ENCODE data around the gene CSNK2B.

GRCh38 chr6:31624070-31624469 is 41.8 kb upstream of the CSNK2B start:
- no peak for TF ChIP-seq SP1 (IDR thresholded peaks at IDR 0.05)
- no peak for TF ChIP-seq BHLHE40 (IDR thresholded peaks at IDR 0.05; ENCODE audit: borderline replicate concordance)
- no peak for TF ChIP-seq FOXA1 (IDR thresholded peaks at IDR 0.05)
- TF ChIP-seq SUZ12 (IDR thresholded peaks at IDR 0.05) = no peak
- TF ChIP-seq LEF1 (IDR thresholded peaks at IDR 0.05; ENCODE audit: borderline replicate concordance) = no peak
- TF ChIP-seq ARNT (IDR thresholded peaks at IDR 0.05) = no peak
- no peak for TF ChIP-seq FOXM1 (IDR thresholded peaks at IDR 0.05; ENCODE audit: borderline replicate concordance)
- TF ChIP-seq L3MBTL2 (conservative IDR thresholded peaks at IDR 0.05) = no peak
- TF ChIP-seq FOXK2 (IDR thresholded peaks at IDR 0.05) = no peak
- TF ChIP-seq HDGF (IDR thresholded peaks at IDR 0.05; ENCODE audit: borderline replicate concordance) = no peak
- no peak for TF ChIP-seq ELF4 (IDR thresholded peaks at IDR 0.05)
- TF ChIP-seq CTBP1 (IDR thresholded peaks at IDR 0.05; ENCODE audit: borderline replicate concordance) = no peak
- no peak for TF ChIP-seq ZNF384 (IDR thresholded peaks at IDR 0.05)
- no peak for TF ChIP-seq TARDBP (IDR thresholded peaks at IDR 0.05)
